OCI-M2 (cell line): ENCODE measurements around the gene SMIM24.
"Not testable (repeated sequence)": the region's sequence is repeated elsewhere in the genome, so short reads cannot be mapped to it uniquely, and the experiment has no call there.

Source experiments
- DNase-seq: peaks from one replicate; lab custom pipeline; 2025; ENCODE audit not compliant: unreplicated experiment; lab: John Stamatoyannopoulos, UW

SMIM24 gene

GRCh38 chr19:3480383-3481091 lies at the start of gene SMIM24:
SMIM24 (minus strand) TSS chr19:3480525; CDS start chr19:3480463, 62 bp downstream.
- DNase-seq = no peak

- DNase-seq = not testable (repeated sequence)
Measured at GRCh38 chr19:3529299-3529698, 49.0 kb upstream of the SMIM24 start.

- no peak for DNase-seq
Measured at GRCh38 chr19:3528539-3529211, 48.4 kb upstream of the SMIM24 start.

- no peak for DNase-seq
Measured at GRCh38 chr19:3528080-3528479, 47.8 kb upstream of the SMIM24 start.

- DNase-seq = no peak
Measured at GRCh38 chr19:3527238-3527910, 47.0 kb upstream of the SMIM24 start.

GRCh38 chr19:3526507-3527237 lies 46.3 kb upstream of the SMIM24 start:
- no peak for DNase-seq

GRCh38 chr19:3524904-3525451 lies 44.7 kb upstream of the SMIM24 start:
- DNase-seq = no peak

- no peak for DNase-seq
Measured at GRCh38 chr19:3524078-3524842, 43.9 kb upstream of the SMIM24 start.

- no peak for DNase-seq
Measured at GRCh38 chr19:3523361-3524077, 43.2 kb upstream of the SMIM24 start.

GRCh38 chr19:3522421-3523360 lies 42.4 kb upstream of the SMIM24 start:
- DNase-seq = no peak

GRCh38 chr19:3521104-3521445 lies 40.8 kb upstream of the SMIM24 start:
- DNase-seq = no peak

GRCh38 chr19:3520166-3521103 lies 40.1 kb upstream of the SMIM24 start:
- no peak for DNase-seq

- no peak for DNase-seq
Measured at GRCh38 chr19:3519126-3519525, 38.8 kb upstream of the SMIM24 start.

GRCh38 chr19:3518659-3519058 lies 38.3 kb upstream of the SMIM24 start:
- no peak for DNase-seq

GRCh38 chr19:3518255-3518654 lies 37.9 kb upstream of the SMIM24 start:
- no peak for DNase-seq

GRCh38 chr19:3517638-3518037 lies 37.3 kb upstream of the SMIM24 start:
- no peak for DNase-seq

GRCh38 chr19:3516675-3517207 lies 36.4 kb upstream of the SMIM24 start:
- no peak for DNase-seq
